GM23248 (cell line): ENCODE measurements around the gene ARHGEF10L.

ENCODE experiments used
- EZH2 ChIP-seq: fragments of 200-600 bp; sonication (generic); IDR thresholded peaks from 2 replicates; pipeline ENCODE4 v1.6.1; 2018; ENCODE audit warnings: antibody characterized with exemption, mild to moderate bottlenecking; ENCODE audit not compliant: insufficient read depth, poor library complexity, severe bottlenecking
- EZH2phosphoT487 ChIP-seq: fragments of 200-600 bp; sonication (generic); IDR thresholded peaks from 2 replicates; pipeline ENCODE4 v1.6.1; 2018; ENCODE audit warnings: antibody characterized with exemption, moderate library complexity, mild to moderate bottlenecking, low read depth; ENCODE audit not compliant: insufficient read depth

DNA sequence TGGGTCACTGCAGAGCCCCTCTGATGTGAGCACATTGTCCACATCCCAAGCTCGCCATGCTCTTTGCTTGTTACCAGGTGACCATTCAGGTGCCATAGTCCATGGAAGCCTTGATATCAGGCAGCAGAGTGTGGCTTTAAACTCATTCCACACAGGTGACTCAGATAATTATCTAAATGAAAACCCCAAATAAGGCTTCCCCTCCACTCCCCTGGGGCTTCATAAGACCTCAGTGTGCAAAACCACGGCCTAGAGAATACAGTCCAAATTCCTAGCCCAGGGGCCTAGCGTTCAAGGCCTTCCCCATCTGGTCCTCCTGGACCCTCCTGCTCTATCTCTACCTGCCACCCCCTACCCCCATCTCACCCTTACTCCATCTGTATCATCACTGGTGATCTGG is 97.1 kb downstream of the ARHGEF10L start:
- TF ChIP-seq EZH2: no peak
- no peak for TF ChIP-seq EZH2phosphoT487
